Endodermal cell (in vitro differentiated cells): Measurements from ENCODE around the gene FIBCD1. TPM values are rescaled to one million over a fixed set of nuclear protein-coding genes. Genes with fewer than 3 reads are reported as not detected.

Source experiments
- DNase-seq: peaks from one replicate; pipeline ENCODE4 v3.0.0-alpha.2; 2017
- H3K27ac ChIP-seq: 2 replicates; pipeline ENCODE4 v1.5.1; 2013; ENCODE audit warnings: mild to moderate bottlenecking, low read depth, low read length, moderate library complexity
- H3K27me3 ChIP-seq: 2 replicates; pipeline ENCODE4 v1.6.1; 2013; ENCODE audit warnings: mild to moderate bottlenecking, low read length, moderate library complexity; ENCODE audit not compliant: insufficient read depth, control insufficient read depth, poor library complexity, severe bottlenecking
- H3K36me3 ChIP-seq: 2 replicates; pipeline ENCODE4 v1.7.0; 2013; ENCODE audit warnings: mild to moderate bottlenecking, low read length, moderate library complexity; ENCODE audit not compliant: control insufficient read depth, insufficient read depth
- H3K4me1 ChIP-seq: one replicate; pipeline ENCODE4 v1.7.0; 2013; ENCODE audit warnings: low read length; ENCODE audit not compliant: control insufficient read depth, insufficient read depth
- H3K4me3 ChIP-seq: 2 replicates; pipeline ENCODE4 v1.5.1; 2013; ENCODE audit warnings: mild to moderate bottlenecking, low read length, moderate library complexity
- H3K9ac ChIP-seq: 2 replicates; pipeline ENCODE4 v1.6.1; 2013; ENCODE audit warnings: mild to moderate bottlenecking, low read length, moderate library complexity; ENCODE audit not compliant: poor library complexity, severe bottlenecking; ENCODE audit errors: extremely low read depth
- H3K9me3 ChIP-seq: 2 replicates; pipeline ENCODE4 v1.6.1; 2013; ENCODE audit warnings: mild to moderate bottlenecking, low read length, moderate library complexity; ENCODE audit not compliant: control insufficient read depth
- H3K27ac Mint-ChIP-seq: 2 replicates; pipeline ENCODE4 v1.8.0; 2020; ENCODE audit warnings: mixed read lengths
- H3K27me3 Mint-ChIP-seq: 2 replicates; pipeline ENCODE4 v1.8.0; 2021; ENCODE audit warnings: mild to moderate bottlenecking, mixed read lengths; ENCODE audit not compliant: insufficient read depth
- H3K36me3 Mint-ChIP-seq: 2 replicates; pipeline ENCODE4 v1.8.0; 2020; ENCODE audit warnings: low read depth, mixed read lengths
- H3K4me1 Mint-ChIP-seq: 2 replicates; pipeline ENCODE4 v1.8.0; 2020; ENCODE audit warnings: mixed read lengths
- H3K4me3 Mint-ChIP-seq: 2 replicates; pipeline ENCODE4 v1.8.0; 2020; ENCODE audit warnings: mild to moderate bottlenecking, moderate library complexity, mixed read lengths
- H3K9me3 Mint-ChIP-seq: 2 replicates; pipeline ENCODE4 v1.8.0; 2020; ENCODE audit warnings: mild to moderate bottlenecking, mixed read lengths
- CTCF ChIP-seq: fragments of 200-600 bp; sonication (generic); conservative IDR thresholded peaks from 2 replicates; pipeline ENCODE4 v1.5.0; 2021; ENCODE audit warnings: antibody characterized with exemption, mild to moderate bottlenecking
- WGBS, 2 experiments: methylation state at CpG; one replicate each; pipeline versions ENCODE4 v1.1.5 to v1.1.7; 2013; ENCODE audit warnings: missing lambda C conversion rate in 2 of 2, mixed read lengths in 1 of 2; ENCODE audit not compliant: insufficient coverage in 1 of 2, insufficient read length in 1 of 2; 5-methylcytosine and 5-hydroxymethylcytosine counted together
- total RNA-seq, 2 donors: library from RNA; stranded (reverse); fragmentation: NEBNext Ultra II Directional in 1 of 2; extraction: Animal tissue kit (Norgen Biotek cat#: 25700) in 1 of 2; gene quantifications; 2 replicates in 1 of 2; 3 replicates in 1 of 2; pipeline ENCODE4 v1.2.1, GENCODE V29; 2021

The FIBCD1 gene
- total RNA-seq, 2 donors from 2014 or later = 2.8 to 3.7 TPM

GRCh38 chr9:130936285-130937117 lies 2.5 kb downstream of the FIBCD1 start:
- Histone ChIP-seq H3K9ac (no peak overlapping the region), H3K27ac (peak overlapping the region; percentile 68), H3K4me1 (no peaks in the 10 kb centered on the region), H3K4me3 (no peak overlapping the region), H3K27me3 (peaks cover 47% of the 10 kb centered on the region), H3K36me3 (no peaks in the 10 kb centered on the region), H3K9me3 (no peaks in the 10 kb centered on the region)
- Mint-ChIP-seq H3K27ac (no peak overlapping the region), H3K4me3 (peak overlapping the region; percentile 48), H3K27me3 (peaks cover 43% of the 10 kb centered on the region), H3K9me3 (no peaks in the 10 kb centered on the region), H3K36me3 (no peaks in the 10 kb centered on the region), H3K4me1 (peaks cover 9% of the 10 kb centered on the region)
- DNase-seq = peak; percentile 90
- no peak for TF ChIP-seq CTCF
- 46 to 55% methylated on average over 8 to 12 of the region's 12 CpGs for WGBS, 2 experiments

GRCh38 chr9:130935648-130936271 lies 3.3 kb downstream of the FIBCD1 start:
- peaks cover 5% of the 10 kb centered on the region for H3K4me1 Mint-ChIP-seq
- Histone ChIP-seq H3K9ac (no peak overlapping the region), H3K27ac (peak overlapping the region; percentile 68), H3K4me1 (no peaks in the 10 kb centered on the region), H3K36me3 (no peaks in the 10 kb centered on the region), H3K4me3 (no peak overlapping the region), H3K27me3 (peaks cover 39% of the 10 kb centered on the region), H3K9me3 (no peaks in the 10 kb centered on the region)
- WGBS, 2 experiments = 91 to 98% methylated on average over 11 to 13 of the region's 13 CpGs
- no peak for TF ChIP-seq CTCF
- no peak overlapping the region for H3K4me3 Mint-ChIP-seq
- peak overlapping the region; percentile 68 for H3K27ac Mint-ChIP-seq
- H3K9me3 Mint-ChIP-seq = no peaks in the 10 kb centered on the region
- no peak for DNase-seq
- peaks cover 35% of the 10 kb centered on the region for H3K27me3 Mint-ChIP-seq
- H3K36me3 Mint-ChIP-seq = no peaks in the 10 kb centered on the region

DNA sequence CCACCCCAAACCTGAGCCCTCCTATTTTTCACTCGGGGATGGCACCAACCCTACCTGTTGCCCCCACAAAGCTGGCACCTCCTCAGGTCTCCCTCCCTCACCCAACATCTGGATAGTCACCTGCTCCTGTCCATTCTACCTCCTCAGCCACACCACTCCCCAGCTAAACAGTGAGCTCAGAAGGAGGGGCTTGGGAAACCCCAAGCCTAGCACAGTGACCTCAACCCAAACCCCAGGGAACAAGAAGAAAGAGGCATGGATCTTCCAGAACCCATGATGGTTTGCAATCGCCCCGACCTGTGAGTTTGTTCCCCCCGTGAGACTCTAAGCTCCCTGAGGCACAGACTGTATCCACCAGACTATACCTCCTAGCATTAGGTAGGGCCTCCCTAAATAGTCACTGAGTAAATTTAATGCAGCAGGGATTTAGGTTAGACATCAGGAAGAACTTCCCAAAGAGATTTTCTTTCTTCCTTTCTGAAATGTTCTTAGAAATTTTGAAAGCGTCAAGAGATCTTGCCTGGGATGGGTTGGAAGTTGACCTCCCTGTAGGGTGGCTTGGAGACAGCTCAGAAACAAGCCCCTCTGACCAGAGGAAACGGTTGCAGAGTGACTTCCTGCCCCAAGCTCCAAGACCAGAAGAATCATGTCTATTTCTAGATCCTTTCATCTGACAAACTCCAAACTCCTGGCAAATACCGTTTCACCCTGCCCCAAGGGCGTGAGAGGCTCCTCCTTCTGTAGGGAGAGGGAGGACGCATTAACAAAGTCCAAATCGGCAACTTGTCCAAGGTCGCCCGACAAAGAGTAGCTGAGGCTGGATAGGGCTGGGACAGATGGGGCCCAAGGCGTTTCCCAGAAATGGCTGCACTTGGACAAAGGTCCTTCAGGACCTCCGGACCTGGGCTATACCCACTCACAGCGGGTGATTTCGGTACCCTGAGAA lies 4.1 kb downstream of the FIBCD1 start:
- no peaks in the 10 kb centered on the region for H3K9me3 Mint-ChIP-seq
- H3K36me3 Mint-ChIP-seq = no peaks in the 10 kb centered on the region
- H3K27me3 Mint-ChIP-seq = peaks cover 27% of the 10 kb centered on the region
- no peak overlapping the region for H3K4me3 Mint-ChIP-seq
- Histone ChIP-seq H3K4me3 (no peak overlapping the region), H3K9ac (no peak overlapping the region), H3K36me3 (no peaks in the 10 kb centered on the region), H3K4me1 (no peaks in the 10 kb centered on the region), H3K27me3 (peaks cover 31% of the 10 kb centered on the region), H3K9me3 (no peaks in the 10 kb centered on the region), H3K27ac (no peak overlapping the region)
- DNase-seq = peak; percentile 49
- no peak for TF ChIP-seq CTCF
- 87 to 91% methylated on average over 7 to 16 of the region's 16 CpGs for WGBS, 2 experiments
- H3K27ac Mint-ChIP-seq = no peak overlapping the region
- H3K4me1 Mint-ChIP-seq = peaks cover 2% of the 10 kb centered on the region
